HG03103 (cell line): ENCODE data around the gene GPR119.
"Not testable (repeated sequence)": the region's sequence is repeated elsewhere in the genome, so short reads cannot be mapped to it uniquely, and the experiment has no call there.

Experiments
- ATAC-seq: cut with Tn5 transposase; IDR thresholded peaks from one replicate; pipeline ENCODE4 v1.9.1; 2021; ENCODE audit warnings: low read depth; ENCODE audit not compliant: unreplicated experiment

The GPR119 gene

DNA sequence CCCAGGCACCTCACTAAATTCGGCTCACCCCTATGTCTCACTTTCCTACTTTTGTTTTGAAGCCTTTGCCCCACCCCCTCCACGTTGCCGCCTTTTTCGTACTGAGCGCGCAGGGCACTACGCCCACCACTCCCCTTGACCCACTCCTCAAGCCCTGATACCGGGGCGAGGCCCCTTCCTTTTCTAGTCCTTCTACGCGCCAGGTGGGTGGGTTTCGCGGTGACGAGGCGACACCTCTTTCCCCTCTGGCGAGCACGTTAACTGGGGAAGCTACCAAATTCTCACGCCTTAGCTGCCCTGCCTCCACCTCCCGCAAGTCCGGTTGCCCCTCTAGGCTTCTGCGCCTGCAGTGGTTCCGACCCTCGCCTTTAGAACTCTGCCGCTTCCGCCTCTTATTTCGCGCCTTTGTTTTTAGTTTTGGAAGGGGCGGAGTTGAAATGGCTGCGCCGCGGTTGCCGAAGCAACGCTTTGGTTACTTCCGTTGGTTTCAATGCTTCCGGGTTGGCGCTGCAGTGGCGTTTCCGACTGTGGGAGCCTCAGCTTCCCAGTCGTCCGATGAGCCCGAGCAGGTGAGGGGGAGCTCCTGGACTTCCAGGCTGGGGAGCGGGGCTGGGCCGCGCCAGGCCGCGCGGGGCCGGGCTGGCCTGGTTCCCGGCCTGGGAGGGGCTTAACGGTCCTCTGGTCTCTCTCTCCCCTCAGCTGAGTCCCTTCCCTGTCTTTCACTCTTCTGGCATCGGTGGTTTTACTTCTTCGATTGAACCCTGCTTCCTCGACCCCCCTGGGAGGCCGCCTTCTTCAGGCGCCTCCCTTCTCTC lies 45.9 kb downstream of the GPR119 start, which contains the start of gene SLC25A14:
Gene SLC25A14 (plus strand): TSS at position 512 of the 815 bp plus-strand sequence. CDS start 360 bp downstream, outside the sequence.
- ATAC-seq = peak; percentile 94

DNA sequence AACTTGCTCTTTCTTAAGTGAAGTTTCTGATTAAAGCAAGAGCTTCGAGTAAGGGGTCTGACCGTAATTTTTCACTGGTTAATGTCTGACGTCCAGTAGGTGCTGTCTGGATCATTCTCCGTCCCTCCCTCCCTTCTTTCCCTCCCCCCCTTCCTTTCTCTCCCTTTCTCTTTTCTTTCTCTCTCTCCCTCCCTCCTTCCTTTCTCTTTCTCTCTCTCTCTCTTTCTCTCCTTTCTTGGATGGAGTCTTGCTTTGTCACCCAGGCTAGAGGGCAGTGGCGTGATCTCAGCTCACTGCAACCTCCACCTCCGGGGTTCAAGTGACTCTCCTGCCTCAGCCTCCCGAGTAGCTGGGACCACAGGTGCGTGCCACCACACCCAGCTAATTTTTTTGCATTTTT lies 46.6 kb downstream of the GPR119 start:
- ATAC-seq = not testable (repeated sequence)

DNA sequence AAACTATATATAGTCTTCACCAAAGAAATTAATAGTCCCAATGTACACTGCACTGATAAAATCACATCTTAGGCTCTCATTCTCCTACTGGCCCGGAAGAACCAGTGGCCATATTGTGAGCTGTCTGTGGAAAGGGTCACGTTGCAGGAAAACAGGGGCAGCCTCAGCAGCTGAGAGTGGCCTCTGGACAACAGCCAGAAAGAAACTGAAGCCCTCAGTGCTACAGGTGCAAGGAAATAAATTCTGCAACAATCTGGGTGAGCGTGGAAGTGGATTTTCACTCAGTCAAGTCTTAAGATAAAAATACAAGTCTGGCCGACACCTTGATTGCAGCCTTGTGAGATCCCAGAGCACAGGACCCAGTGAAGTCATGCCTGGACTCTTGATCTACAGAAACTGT lies 48.9 kb downstream of the GPR119 start:
- no peak for ATAC-seq
